ENCODE results near the gene ATE1.

GRCh38 chr10:121766426-121766825, 161.4 kb downstream of the ATE1 start:
- TF ChIP-seq MAX (CRISPR knock-in tag; IDR thresholded peaks at IDR 0.05) (no peak), ZNF263 (CRISPR knock-in tag; IDR thresholded peaks at IDR 0.05; ENCODE audit: low read depth) (no peak), ESRRA (CRISPR knock-in tag; IDR thresholded peaks at IDR 0.05; ENCODE audit: borderline replicate concordance) (no peak), USF1 (CRISPR knock-in tag; IDR thresholded peaks at IDR 0.05) (no peak), SP1 (CRISPR knock-in tag; conservative IDR thresholded peaks at IDR 0.05) (no peak), ZNF121 (CRISPR knock-in tag; IDR thresholded peaks at IDR 0.05) (no peak), USF2 (CRISPR knock-in tag; IDR thresholded peaks at IDR 0.05) (no peak), CTCF (IDR thresholded peaks at IDR 0.05) (no peak), CREB1 (CRISPR knock-in tag; IDR thresholded peaks at IDR 0.05) (no peak), ARID4B (CRISPR knock-in tag; IDR thresholded peaks at IDR 0.05; ENCODE audit: borderline replicate concordance) (no peak), ATF2 (CRISPR knock-in tag; IDR thresholded peaks at IDR 0.05; ENCODE audit: borderline replicate concordance, low read depth) (no peak), TP53 (CRISPR knock-in tag; IDR thresholded peaks at IDR 0.05) (no peak), JUN (CRISPR knock-in tag; IDR thresholded peaks at IDR 0.05) (no peak)

Measured in WTC11 (cell line).